8988T (cell line): ENCODE results near the gene BCL2L13.
"Not testable (repeated sequence)": the region's sequence is repeated elsewhere in the genome, so short reads cannot be mapped to it uniquely, and the experiment has no call there.

Experiments
- DNase-seq: peaks from one replicate; pipeline ENCODE4 v3.0.0; 2011

BCL2L13 gene

GRCh38 chr22:17732251-17732854 is 93.8 kb downstream of the BCL2L13 start:
- DNase-seq: no peak

- no peak for DNase-seq
These were observed 94.9 kb downstream of the BCL2L13 start for GRCh38 chr22:17733466-17733865.

- DNase-seq: no peak
These were observed 95.6 kb downstream of the BCL2L13 start for GRCh38 chr22:17734187-17734586.

- no peak for DNase-seq
These were observed 100.0 kb downstream of the BCL2L13 start for GRCh38 chr22:17738386-17739128.

GRCh38 chr22:17739196-17739975 is 100.8 kb downstream of the BCL2L13 start:
- DNase-seq: no peak

GRCh38 chr22:17741866-17742526 is 103.4 kb downstream of the BCL2L13 start:
- DNase-seq: no peak

- peak; percentile 93 for DNase-seq
These were observed 104.0 kb downstream of the BCL2L13 start for GRCh38 chr22:17742527-17742902.

GRCh38 chr22:17743661-17744411 is 105.3 kb downstream of the BCL2L13 start:
- DNase-seq: no peak

- no peak for DNase-seq
These were observed 105.9 kb downstream of the BCL2L13 start for GRCh38 chr22:17744430-17744829.

GRCh38 chr22:17746916-17747315 is 108.4 kb downstream of the BCL2L13 start:
- DNase-seq: no peak

GRCh38 chr22:17748555-17749353 is 110.2 kb downstream of the BCL2L13 start:
- no peak for DNase-seq

GRCh38 chr22:17749605-17750395 is 111.2 kb downstream of the BCL2L13 start:
- DNase-seq: no peak

- DNase-seq: no peak
These were observed 113.0 kb downstream of the BCL2L13 start for GRCh38 chr22:17751596-17751995.

- no peak for DNase-seq
These were observed 114.9 kb downstream of the BCL2L13 start for GRCh38 chr22:17753401-17753989.

GRCh38 chr22:17754233-17754925 is 115.8 kb downstream of the BCL2L13 start:
- no peak for DNase-seq

- no peak for DNase-seq
These were observed 122.6 kb downstream of the BCL2L13 start for GRCh38 chr22:17761138-17761488.

- DNase-seq: not testable (repeated sequence)
These were observed 124.9 kb downstream of the BCL2L13 start for GRCh38 chr22:17763442-17763841.

GRCh38 chr22:17764036-17764435 is 125.5 kb downstream of the BCL2L13 start:
- no peak for DNase-seq

- not testable (repeated sequence) for DNase-seq
These were observed 126.3 kb downstream of the BCL2L13 start for GRCh38 chr22:17764852-17765251.
